ENCODE data around the gene PDE9A.
"Not testable (repeated sequence)": the region's sequence is repeated elsewhere in the genome, so short reads cannot be mapped to it uniquely, and the experiment has no call there.

The PDE9A gene

DNA sequence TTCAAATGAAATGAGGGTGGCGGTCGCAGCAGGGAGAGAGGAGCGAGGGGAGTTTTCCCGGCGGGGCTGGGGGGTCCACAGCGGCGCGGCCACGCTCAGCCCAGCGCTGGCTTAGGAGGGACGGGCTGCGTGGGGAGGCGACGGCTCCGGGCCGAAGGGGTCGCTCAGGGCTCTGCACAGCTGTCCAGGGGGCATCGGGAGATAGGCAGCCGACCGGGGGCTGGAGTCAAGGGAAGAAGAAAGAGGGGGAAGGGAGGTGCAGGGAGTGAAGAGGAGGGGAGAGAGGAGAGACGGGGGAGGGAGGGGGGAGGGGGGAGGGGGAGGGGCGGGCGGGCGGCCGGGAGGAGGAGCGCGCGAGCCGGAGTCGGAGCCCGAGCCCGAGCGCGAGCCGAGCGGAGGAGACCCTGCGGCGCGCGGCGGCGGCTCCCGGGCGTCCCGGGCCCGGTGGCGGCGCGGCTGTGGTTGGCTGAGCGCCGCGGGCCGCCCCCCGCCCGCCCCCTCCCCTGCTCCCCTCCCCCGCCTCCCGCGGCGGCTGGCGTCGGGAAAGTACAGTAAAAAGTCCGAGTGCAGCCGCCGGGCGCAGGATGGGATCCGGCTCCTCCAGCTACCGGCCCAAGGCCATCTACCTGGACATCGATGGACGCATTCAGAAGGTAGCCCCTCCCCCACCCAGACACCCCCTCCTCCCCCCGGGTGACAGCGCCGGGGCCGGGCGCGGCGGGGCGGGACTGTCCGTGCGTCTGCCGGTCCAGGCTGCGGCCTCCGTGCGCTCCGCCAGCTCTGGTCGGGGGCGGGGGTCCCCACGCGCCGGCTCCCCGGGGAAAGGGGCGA is at the start of gene PDE9A:
TSS of gene PDE9A (plus strand) at position 391 of the 831 bp plus-strand sequence. CDS start at position 585, 194 bp downstream.
- DNase-seq = no peak

DNA sequence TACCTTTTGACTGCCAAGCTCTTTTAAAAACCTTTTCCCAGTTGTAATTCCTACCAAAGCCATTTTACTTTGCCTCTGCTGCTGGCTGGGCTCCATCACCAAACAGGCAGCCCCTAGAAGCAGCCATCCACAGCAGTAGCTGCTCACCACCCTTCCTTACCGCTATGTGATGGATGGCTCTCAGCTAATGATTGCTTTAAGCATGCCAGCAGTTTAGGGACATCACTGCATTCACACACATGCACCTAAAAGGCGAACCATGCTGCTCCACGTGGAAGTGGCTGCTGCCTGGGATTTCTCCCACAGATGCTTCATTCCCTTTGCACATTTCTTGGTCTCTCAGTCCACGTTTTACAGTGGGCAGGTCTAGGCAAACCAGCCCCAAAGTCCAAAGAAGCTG is 46.3 kb upstream of the PDE9A start:
- no peak for DNase-seq

DNA sequence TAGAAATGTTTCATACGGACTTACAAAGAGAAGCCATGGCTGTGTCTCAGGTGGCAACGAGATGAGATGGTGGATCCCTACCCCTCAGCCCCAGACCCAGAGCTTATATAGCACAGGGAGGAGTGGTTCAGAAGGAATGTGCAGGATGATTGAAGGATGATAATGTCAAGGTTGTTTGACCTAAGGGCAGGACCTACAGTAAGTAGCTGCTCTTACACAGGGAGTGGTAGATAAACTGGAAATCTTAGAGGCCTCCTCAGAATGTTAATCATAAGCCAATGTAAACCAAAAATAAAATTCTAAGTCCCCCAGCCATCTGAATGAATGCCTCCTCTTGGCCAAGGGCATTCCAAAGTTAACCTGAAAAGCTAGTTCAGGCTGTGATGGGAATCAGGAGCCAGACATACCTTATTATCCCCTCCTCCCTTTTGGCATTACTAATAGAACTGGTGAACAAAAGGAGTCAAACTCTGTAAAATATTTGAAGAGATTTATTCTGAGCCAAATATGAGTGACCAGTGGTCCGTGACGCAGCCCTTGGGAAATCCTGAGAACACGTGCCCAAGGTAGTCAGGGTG is 45.8 kb upstream of the PDE9A start:
- no peak for DNase-seq

DNA sequence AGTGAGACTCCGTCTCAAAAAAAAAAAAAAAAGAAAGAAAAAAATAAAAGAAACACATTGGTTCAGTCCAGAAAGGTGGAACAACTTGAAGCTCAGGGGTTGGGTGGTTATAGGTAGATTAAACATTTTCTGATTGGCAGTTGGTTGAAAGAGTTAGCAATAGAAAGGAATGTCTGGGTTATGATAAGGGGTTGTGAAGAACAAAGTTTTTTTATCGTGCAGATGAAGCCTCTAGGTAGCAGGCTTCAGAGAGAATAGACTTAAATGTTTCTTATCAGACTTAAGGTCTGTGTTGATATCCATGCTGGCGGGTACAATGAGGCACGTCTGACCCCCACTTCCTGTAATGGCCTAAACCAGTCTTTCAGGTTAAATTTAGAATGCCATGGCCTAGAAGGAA is 45.0 kb upstream of the PDE9A start:
- no peak for DNase-seq

DNA sequence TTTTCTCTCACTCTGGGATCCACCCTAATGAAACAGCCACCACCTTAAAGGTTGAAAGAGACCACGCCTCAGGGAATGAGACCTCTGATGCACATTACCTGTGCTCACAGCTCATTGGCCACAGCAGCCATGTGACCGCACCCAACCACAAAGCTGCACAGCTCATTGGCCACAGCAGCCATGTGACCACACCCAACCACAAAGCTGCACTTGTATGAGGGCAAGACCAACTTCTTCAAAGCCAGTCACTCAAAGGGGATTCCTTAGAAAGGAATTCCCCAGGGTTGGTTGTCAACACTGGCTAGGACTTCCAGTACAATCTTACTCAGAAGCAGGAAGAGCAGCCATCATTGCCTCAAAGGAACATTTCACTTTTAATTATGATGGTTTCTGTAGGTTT is 43.6 kb upstream of the PDE9A start:
- peak; percentile 43 for DNase-seq

DNA sequence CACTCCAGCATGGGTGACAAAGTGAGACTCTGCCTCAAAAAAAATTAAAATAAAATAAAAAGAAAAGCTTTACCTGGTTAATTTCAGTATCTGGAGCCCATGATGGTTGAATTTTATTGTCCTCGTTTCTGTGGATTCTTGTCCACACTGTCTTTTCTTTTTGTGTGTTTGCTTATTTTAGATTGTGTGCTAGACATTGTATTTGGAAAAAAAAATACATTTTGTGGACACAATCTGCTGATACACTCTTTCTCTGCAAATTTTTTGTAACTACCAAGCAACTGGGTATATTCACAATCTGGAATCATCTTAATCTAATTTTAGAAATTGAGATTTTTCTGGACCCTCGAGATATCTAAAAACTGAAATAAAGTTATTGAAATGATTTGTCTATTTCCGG is 41.6 kb upstream of the PDE9A start:
- no peak for DNase-seq

DNA sequence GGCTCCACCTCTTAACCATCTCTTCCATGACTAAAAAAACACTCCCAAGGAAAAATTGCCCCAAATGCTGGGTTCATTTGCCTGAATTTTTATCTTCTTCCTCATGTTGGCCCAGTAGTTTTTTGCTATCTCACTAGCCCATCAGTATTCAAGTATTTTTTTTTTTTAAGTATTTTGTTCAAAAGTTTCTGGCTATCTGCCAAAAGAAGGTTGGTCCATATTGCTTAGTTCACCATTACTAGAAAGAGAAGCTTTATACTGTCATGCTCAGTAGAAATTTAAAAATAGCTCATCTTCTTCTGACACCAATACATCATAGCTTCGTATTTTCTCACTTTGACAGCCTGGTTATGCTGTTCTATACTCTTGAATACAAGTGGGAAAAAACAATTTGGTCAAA is 41.0 kb upstream of the PDE9A start:
- no peak for DNase-seq

DNA sequence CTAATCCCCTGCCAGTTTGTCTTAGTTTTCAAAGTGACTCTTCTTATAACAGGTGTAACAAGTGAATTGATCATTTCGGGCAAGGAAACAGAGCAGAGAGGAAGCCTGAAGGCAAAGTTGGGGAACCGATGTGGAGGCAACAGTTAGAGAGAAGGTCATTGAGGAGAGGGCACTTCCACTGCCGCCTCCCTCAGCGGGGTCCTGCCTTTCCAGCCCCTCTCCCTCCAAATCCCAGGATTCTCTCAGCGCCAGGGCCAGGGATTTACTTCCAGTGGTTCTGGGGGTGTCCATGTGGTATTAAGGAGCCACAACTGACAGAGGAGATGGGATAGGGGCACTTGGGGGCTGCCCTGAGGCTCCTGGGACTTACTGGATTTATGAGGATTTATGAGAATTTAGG is 39.7 kb upstream of the PDE9A start:
- no peak for DNase-seq

DNA sequence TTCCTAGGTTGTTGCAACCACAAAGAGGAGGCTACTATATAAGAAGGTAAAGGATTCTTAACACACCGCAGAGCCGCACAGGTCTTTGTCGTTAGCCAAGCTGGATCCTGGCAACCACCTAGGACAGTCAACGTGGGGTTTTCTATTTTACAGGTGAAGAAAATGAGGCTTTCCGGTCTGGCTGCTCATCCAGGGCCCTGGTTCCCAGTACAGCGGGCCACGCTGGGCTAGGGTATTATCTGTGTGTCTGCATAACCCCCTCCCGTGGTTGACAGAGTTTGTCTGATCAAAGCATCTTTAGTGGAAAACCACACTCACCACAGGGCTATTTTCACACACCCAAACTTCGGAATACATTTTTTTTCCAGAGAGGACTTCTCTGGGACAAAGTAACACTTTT is 39.0 kb upstream of the PDE9A start:
- DNase-seq = peak; percentile 23

DNA sequence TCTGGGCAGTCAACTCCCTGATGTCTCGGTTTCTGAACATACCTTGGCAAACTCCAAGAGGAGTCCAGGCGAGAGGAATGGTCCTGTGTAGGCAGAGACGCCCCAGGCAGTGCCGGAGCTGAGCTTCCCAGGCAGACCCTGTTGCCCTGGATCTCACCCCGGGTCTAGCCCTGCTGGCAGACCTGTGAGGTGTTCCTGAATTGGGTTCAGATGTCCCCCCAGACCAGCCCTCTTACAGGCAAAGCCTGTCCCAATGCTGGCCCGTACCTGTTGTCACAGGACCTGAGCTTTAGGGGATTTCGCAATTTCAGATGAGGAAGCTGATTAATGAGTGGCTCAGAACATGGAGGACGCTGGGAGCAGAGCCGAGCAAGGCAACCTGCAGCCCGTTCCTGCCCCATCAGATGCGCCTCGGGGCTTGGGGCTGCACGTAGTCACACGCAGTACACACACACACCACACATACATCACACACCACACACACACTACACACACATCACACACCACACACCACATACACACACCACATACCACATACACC is 38.5 kb upstream of the PDE9A start:
- DNase-seq = peak; percentile 46

DNA sequence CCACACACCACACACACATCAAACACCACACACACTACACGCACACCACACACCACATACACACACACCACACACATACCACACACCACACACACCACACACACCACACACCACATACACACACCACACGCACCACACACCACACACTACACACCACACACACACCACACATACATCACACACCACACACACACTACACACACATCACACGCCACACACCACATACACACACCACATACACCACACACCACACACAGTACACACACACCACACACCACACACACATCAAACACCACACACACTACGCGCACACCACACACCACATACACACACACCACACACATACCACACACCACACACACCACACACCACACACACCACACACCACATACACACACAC is 38.0 kb upstream of the PDE9A start:
- not testable (repeated sequence) for DNase-seq

DNA sequence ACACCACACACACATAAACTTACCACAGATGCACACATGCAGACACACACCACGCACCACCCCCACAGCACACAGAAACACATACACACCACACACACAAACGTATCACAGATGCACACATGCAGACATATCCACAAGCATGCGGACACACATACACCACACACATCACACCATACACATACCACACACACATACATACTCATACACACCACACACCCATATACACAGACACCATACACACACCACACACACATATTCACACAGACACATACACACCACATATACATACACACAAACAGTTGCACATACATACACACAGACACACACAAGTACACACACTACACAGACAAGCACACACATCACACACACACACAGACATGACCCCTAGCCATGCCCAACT is 37.5 kb upstream of the PDE9A start:
- no peak for DNase-seq

DNA sequence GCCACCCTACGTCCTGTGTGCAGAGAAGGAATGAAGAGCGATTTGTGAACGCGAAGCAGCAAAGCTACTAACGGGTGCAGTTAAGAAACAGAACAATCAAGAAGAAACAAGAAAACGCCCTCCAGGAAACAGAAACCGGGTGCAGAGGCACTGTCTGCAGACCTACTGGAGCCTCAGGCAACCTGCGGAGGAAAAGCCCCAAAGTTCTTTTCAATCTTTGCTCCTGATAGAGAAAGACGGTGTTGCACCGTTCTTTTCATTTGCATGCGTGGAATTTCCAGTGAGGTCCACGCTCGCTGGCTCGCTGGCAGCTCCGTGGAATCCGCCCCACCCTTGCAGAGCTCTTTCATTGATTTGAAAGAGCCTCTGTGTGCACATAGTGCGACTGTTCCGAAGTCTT is 37.0 kb upstream of the PDE9A start:
- peak; percentile 4 for DNase-seq

DNA sequence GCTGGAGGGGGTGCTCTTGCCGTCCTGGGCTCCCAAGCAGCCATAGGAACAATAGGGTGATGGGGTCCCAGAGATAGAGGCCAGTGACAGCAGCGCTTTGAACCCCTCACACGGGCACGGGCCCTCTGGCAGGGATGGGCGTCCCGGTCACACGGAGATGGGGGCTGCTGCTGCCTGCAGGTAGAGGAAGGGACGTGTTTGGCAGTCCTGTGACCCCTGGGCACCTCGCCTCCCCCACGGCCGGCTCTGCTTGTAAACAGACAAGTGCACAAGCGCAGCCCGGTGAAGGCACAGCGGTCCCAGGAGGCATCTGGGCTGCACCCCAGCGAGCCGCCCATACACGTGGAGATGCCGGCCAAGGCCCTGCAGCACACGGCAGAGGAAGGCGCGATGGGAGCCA is 36.5 kb upstream of the PDE9A start:
- no peak for DNase-seq

DNA sequence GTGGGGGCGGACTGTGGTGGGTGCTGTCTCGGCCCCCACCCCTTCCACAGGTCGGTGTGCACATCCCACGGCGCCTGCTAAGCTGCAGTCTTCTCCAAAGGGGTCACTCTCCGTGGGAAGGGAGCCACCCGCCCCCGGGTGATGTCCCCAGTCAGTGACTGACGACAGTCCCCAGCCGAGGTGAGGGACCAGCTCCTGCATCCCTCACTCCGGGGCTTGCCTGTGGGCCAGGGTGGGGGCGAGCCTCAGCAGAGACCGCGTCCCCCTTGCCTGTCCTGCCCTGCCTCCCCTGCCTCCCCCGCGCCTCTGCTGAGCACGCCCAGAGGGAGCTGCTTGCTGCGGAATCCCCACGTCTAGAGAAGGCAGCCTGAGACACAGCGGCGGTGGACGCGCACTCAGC is 35.9 kb upstream of the PDE9A start:
- no peak for DNase-seq

DNA sequence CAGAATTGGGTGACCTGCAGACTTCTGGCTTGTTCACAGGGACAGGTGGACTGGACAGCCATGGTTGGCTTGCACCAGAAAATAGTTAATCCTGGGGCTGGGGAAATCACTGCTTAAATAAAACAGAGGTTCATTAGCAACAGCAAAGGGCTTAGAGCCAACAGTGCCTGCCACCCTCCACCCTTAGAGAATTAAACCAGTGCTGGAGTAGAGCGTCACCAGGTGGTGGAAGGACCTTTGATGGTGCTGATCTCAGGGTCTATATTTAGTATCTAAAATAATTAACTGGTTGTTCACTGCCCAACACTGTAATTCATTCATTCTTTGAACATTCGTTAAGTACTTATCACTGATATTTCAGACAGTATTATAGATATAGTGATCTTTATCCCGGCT is 34.7 kb upstream of the PDE9A start:
- no peak for DNase-seq

DNA sequence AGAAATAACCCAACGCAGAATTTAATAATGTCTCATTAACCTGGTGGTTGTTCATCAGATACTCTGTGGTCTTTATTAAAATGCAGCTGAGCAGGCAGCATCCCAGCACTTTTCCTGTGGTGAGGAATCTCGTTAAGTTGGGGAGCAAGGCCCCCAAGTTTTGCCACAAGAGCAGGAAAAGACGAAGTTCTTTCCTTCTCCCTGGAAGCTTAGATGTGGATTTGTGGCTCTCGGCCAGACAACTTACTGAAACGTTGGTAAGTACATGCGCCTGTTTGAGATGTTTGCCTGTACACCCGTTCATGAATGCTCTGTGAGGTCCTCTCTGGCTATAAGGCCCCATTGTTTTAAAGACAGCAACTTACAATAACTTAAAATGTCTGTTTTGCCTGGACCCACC is 34.3 kb upstream of the PDE9A start:
- no peak for DNase-seq

DNA sequence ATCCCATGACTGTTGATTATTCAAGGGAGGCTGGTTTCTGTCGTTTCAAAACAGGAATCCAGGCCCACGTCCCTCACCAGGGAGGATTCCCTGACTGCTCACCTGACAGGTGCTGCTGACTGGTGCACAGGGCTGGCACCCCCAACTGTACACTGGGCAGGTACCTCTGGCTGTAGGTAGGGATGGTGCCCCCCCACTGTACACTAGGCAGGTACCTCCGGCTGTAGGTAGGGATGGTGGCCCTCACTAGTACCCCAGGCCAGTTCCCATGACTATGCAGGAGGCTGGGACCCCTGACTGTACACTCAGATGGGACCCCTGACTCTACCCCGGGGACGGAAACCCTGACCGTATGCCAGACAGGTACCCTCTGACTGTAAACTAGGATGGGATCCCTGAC is 33.6 kb upstream of the PDE9A start:
- DNase-seq = no peak

DNA sequence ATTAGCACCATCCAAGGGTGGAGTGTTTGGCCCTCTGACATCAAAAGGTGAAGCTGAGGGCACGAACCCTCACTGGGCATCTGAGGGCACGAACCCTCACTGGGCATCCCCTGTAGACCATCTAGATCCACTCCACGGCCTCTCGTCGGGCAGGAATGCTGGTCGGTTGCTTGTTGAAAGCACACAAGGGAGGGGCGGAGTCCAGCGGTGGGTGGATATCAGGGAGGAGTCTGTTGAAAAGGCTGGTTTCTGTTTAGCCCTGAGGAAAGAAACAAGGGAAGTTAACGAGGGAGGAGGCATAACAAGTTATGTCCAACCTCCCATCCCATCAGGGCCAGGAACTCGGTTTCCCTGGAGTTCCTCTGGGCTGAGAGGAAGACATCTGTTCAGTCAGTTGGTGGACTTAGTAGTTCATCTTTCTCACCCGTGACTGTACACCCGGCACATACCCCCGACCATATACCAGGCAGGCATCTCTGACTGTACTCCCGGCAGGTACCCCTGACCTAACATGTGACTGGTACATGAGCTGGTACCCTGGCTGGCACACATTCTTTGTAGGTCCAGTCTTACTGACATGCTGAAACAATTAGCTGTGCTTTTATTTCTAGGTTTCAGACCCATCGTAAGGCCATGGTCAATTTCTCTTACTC is 32.1 kb upstream of the PDE9A start:
- DNase-seq = no peak

DNA sequence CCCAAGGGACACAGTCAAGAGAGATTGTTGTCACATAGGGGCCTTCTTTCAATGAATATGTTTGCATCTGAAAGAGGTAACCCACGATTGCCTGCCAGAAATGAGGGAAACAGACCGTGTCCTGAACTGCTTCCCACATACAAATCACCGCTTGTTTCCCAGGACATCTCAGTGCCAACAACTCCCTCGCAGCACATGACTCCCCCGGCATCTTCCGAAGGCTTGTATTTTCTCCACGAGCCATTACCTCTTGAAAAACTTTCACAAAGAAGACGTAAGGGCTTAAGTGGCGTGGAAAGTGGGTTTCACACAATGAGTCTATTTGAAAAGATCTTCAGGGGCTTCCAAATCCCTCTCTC is 31.6 kb upstream of the PDE9A start:
- no peak for DNase-seq

DNA sequence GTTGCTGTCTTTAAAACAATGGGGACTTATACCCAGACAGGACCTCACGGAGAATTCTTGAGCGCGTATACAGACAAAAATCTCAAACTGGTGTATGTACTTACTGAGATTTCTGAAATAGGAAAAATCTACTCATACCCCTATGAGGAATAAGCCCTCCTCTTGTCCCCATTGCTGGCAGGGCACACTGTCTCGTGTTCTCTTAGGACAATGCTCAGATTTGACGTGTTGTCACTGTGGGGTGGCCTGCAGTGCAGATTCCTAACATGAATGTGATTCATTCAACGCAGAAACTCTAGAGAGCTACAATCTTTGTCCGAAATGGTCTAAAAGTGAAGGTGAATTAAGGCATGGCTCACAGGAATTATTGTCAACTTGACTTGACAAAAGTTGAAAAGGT is 31.1 kb upstream of the PDE9A start:
- no peak for DNase-seq

DNA sequence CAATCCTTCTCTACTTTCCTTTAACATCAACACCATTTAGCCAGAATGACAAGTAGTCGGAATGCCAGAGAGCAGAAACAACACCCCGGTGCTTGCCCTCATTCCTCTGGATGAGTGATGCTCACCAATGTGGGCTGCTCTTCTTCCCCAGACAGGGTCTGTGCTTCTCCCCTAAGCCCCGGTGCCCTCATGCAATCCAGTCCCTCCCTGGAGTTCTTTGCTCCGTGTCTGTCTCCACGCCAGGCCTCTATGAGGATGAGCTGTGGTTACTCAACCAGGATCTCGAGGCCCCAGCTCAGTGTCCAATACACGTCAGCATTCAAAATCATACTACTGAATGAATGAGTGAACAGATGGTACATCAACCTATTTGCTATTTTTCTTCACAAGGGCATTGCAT is 29.7 kb upstream of the PDE9A start:
- DNase-seq = no peak

DNA sequence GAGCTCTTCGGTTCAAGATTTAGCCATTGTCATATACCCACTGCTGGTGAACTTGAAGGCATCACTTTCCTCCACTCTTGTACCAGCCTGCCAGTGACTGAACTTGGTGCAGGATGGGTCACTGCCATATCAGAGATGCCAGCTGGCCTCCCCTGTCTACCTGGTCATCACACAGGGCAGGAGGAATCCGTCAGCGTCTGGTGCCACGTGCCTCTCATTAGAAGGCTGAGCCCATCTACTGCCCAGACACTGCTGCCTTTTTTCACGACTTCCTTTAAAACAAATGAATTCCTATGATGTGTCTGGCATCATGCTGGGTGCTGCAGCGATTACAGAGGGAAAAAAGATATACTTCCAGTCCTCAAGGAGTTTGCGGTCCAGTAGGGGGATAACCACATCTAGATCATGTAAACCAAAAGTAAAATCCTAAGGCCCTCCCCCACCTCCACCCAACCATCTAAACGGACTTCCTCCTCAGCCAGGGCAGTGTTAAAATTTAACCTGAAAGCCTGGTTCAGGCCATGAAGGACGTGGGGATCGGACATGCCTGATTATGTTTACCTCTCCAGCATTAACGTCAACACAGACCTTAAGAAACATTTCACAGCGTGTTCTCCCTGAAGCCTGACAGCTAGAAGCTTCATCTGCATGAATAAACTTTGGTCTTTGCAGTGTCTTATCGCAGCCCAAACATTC is 29.2 kb upstream of the PDE9A start:
- DNase-seq = no peak

DNA sequence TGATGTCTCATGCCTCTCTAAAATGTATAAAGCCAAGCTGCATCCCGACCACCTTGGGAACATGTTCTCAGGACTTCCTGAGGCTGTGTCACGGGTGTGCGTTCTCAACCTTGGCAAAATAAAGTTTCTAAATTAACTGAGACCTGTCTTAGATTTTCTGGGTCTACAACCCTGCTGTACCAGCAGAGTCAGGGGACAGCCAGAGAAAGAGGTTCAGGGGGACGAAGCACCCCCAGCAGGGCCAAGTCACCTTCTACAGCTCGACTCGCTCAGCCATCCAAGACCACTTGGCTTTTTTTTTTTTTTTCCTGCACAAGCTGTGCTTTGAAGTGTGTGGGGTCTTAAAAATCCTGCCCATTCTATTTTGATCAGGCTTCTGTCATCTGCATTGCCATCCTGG is 28.5 kb upstream of the PDE9A start:
- no peak for DNase-seq
